ENCODE results near the gene JOSD1.

- TF ChIP-seq GATA2 (IDR thresholded peaks at IDR 0.05; ENCODE audit: low read depth, low read length), result no peak
- TF ChIP-seq GATA3 (IDR thresholded peaks at IDR 0.05; ENCODE audit: low read depth, low read length), result no peak
Measured at GRCh38 chr22:38657045-38657909, 43.5 kb downstream of the JOSD1 start.
